OCI-LY7 (cell line): ENCODE results near the gene AGBL1. TPM values are rescaled to one million over a fixed set of nuclear protein-coding genes. Genes with fewer than 3 reads are reported as not detected.

Experiments
- BruUV-seq: library from RNA; stranded (reverse); fragments of 400-500 nt; replicated peaks from 2 replicates; lab custom pipeline; 2021; lab: Mats Ljungman, UMichigan
- CTCF ChIA-PET: fragments of 300-600 bp; sonication (Branson Sonifier 250); formaldehyde crosslinking; loops from one replicate; lab custom pipeline; 2022; ENCODE audit warnings: antibody characterized with exemption; ENCODE audit not compliant: unreplicated experiment; lab: Charles Lee
- POLR2A ChIA-PET: fragments of 300-600 bp; sonication (Branson Sonifier 250); formaldehyde crosslinking; loops from one replicate; lab custom pipeline; 2022; ENCODE audit warnings: antibody characterized with exemption; lab: Charles Lee
- DNase-seq: peaks from one replicate; pipeline ENCODE4 v3.0.0-alpha.2; 2015; ENCODE audit warnings: low spot score
- H2AFZ ChIP-seq: fragments of 200-600 bp; sonication (generic), shearing (Covaris generic); 2 replicates; pipeline ENCODE4 v1.6.1; 2014; ENCODE audit warnings: mild to moderate bottlenecking, antibody characterized with exemption, low read length, moderate library complexity
- H3K27ac ChIP-seq: fragments of 200-600 bp; sonication (generic); 2 replicates; pipeline ENCODE4 v1.5.1; 2014; ENCODE audit warnings: mixed run types, low read depth, mild to moderate bottlenecking, moderate library complexity, low read length, inconsistent platforms; ENCODE audit not compliant: poor library complexity, severe bottlenecking
- H3K36me3 ChIP-seq: fragments of 200-600 bp; sonication (generic); 2 replicates; pipeline ENCODE4 v1.6.1; 2014; ENCODE audit warnings: mild to moderate bottlenecking, antibody characterized with exemption, low read length, moderate library complexity, mixed read lengths; ENCODE audit not compliant: insufficient read depth
- H3K4me1 ChIP-seq: fragments of 200-600 bp; sonication (generic); 2 replicates; pipeline ENCODE4 v1.5.1; 2014; ENCODE audit warnings: mild to moderate bottlenecking, low read length; ENCODE audit not compliant: insufficient read depth, poor library complexity, severe bottlenecking
- H3K4me2 ChIP-seq: fragments of 200-600 bp; sonication (generic); 2 replicates; pipeline ENCODE4 v1.6.1; 2014; ENCODE audit warnings: mild to moderate bottlenecking, low read length
- H3K4me3 ChIP-seq: fragments of 200-600 bp; sonication (generic); 2 replicates; pipeline ENCODE4 v1.5.1; 2014; ENCODE audit warnings: mild to moderate bottlenecking, low read depth, low read length; ENCODE audit not compliant: poor library complexity, severe bottlenecking
- H3K79me2 ChIP-seq: fragments of 200-600 bp; sonication (generic); 2 replicates; pipeline ENCODE4 v1.6.1; 2016; ENCODE audit warnings: low read depth, mild to moderate bottlenecking, low read length, moderate library complexity, mixed read lengths; ENCODE audit not compliant: insufficient read depth
- H3K9me2 ChIP-seq: fragments of 200-600 bp; sonication (generic); 2 replicates; pipeline ENCODE4 v1.6.1; 2016; ENCODE audit warnings: mild to moderate bottlenecking, low read length, mixed read lengths; ENCODE audit not compliant: insufficient read depth
- H3K9me3 ChIP-seq: fragments of 200-600 bp; sonication (generic); 2 replicates; pipeline ENCODE4 v1.6.1; 2014; ENCODE audit warnings: mild to moderate bottlenecking, mixed run types, low read length, mixed read lengths
- H4K20me1 ChIP-seq: fragments of 200-600 bp; sonication (generic); 2 replicates; pipeline ENCODE4 v1.6.1; 2014; ENCODE audit warnings: mild to moderate bottlenecking, antibody characterized with exemption, low read length, moderate library complexity, mixed read lengths; ENCODE audit not compliant: insufficient read depth
- CTCF ChIP-seq: fragments of 200-600 bp; sonication (generic); conservative IDR thresholded peaks from 2 replicates; pipeline ENCODE4 v1.5.1; 2014; ENCODE audit warnings: mild to moderate bottlenecking, antibody characterized with exemption, low read length, moderate library complexity, mixed read lengths
- EZH2phosphoT487 ChIP-seq: fragments of 200-600 bp; sonication (generic); IDR thresholded peaks from 2 replicates; pipeline ENCODE4 v1.6.1; 2018; ENCODE audit warnings: low read depth, borderline replicate concordance, mild to moderate bottlenecking, mixed run types, antibody characterized with exemption, low read length, moderate library complexity, mixed read lengths
- intact Hi-C: fragments of 100-400 bp; cut with micrococcal nuclease; formaldehyde crosslinking; loops from one replicate; pipeline ENCODE4 v1.10.0; 2022; ENCODE audit not compliant: unreplicated experiment
- total RNA-seq, 2 experiments: library from RNA; depleted of rRNA in 1 of 2; stranded (reverse); fragments of >200 nt in 1 of 2; shearing (Covaris generic) in 1 of 2; gene quantifications; 2 replicates each; pipeline ENCODE4 v1.2.3, GENCODE V29; 2014 to 2022

Gene AGBL1
- total RNA-seq, 2 experiments from 2014 or later: not detected

- BruUV-seq: no TSS peak
Measured at GRCh38 chr15:86076468-86076867, 3.2 kb upstream of the AGBL1 start.

GRCh38 chr15:86077070-86077469 is 2.6 kb upstream of the AGBL1 start:
- no peak for DNase-seq
- ChIA-PET POLR2A (no interaction called here), CTCF (no interaction called here)
- H4K20me1 ChIP-seq: no peaks in the 10 kb centered on the region
- intact Hi-C loops: no loop called here
- no peaks in the 10 kb centered on the region for H3K9me3 ChIP-seq
- TF ChIP-seq EZH2phosphoT487 (no peak), CTCF (no peak)
- no TSS peak for BruUV-seq
- no peak overlapping the region for H3K27ac ChIP-seq
- no peak overlapping the region for H3K4me2 ChIP-seq
- no peak overlapping the region for H3K4me3 ChIP-seq
- H2AFZ ChIP-seq: no peak overlapping the region
- H3K36me3 ChIP-seq: no peaks in the 10 kb centered on the region
- H3K4me1 ChIP-seq: no peaks in the 10 kb centered on the region
- H3K9me2 ChIP-seq: no peaks in the 10 kb centered on the region
- H3K79me2 ChIP-seq: no peaks in the 10 kb centered on the region

More at GRCh38 chr15:86076468-86076867, 3.2 kb upstream of the AGBL1 start:
- Histone ChIP-seq H3K9me3 (no peaks in the 10 kb centered on the region), H2AFZ (no peak overlapping the region), H3K9me2 (no peaks in the 10 kb centered on the region), H3K36me3 (no peaks in the 10 kb centered on the region), H3K79me2 (no peaks in the 10 kb centered on the region), H4K20me1 (no peaks in the 10 kb centered on the region), H3K4me1 (no peaks in the 10 kb centered on the region), H3K27ac (no peak overlapping the region), H3K4me2 (no peak overlapping the region), H3K4me3 (no peak overlapping the region)
- ChIA-PET POLR2A (no interaction called here), CTCF (no interaction called here)
- no peak for DNase-seq
- intact Hi-C loops: no loop called here
- no peak for TF ChIP-seq CTCF
- no peak for TF ChIP-seq EZH2phosphoT487

- no peaks in the 10 kb centered on the region for H3K36me3 ChIP-seq
- H3K79me2 ChIP-seq: no peaks in the 10 kb centered on the region
- no peak overlapping the region for H3K4me2 ChIP-seq
- no peak overlapping the region for H2AFZ ChIP-seq
- ChIA-PET CTCF (no interaction called here), POLR2A (interaction anchor here (0.6 kb wide), 1 partner anchor 13 kb away, joined by 3 read pairs; no protein-coding TSS in a partner anchor)
- H3K27ac ChIP-seq: no peak overlapping the region
- no peak for DNase-seq
- H3K4me1 ChIP-seq: no peaks in the 10 kb centered on the region
- no TSS peak for BruUV-seq
- H3K9me3 ChIP-seq: no peaks in the 10 kb centered on the region
- H3K4me3 ChIP-seq: no peak overlapping the region
- TF ChIP-seq EZH2phosphoT487 (no peak), CTCF (no peak)
- no peaks in the 10 kb centered on the region for H3K9me2 ChIP-seq
- H4K20me1 ChIP-seq: no peaks in the 10 kb centered on the region
- intact Hi-C loops: no loop called here
Measured at GRCh38 chr15:86080302-86080701, 631 bp downstream of the AGBL1 start.
